ENCODE results near the gene MYH11. TPM values are rescaled to one million over a fixed set of nuclear protein-coding genes. Genes with fewer than 3 reads are reported as not detected.

The MYH11 gene
- total and polyA plus RNA-seq, 8 donors: 1.6 to 24.7 (median 5.0) TPM

DNA sequence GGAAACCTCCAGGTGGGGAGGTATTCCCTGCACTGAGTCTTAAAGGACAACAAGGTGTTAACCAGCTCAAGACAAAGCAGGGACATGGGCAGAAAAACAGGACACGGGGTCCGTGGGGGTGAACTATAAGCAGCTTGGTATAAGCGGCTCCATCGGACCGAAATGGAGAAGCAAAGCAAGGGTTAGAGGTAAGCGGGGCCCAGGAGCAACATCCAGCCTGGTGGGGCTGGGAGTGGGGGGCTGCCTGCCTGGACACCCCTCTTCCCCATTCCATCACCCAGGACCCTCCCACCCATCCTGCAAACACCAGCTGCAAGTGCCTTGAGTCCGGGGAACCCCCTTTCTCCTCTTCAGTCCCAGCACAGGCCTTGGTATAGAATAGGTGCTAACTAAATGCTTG is 29.5 kb downstream of the MYH11 start:
- Histone ChIP-seq H3K4me3 (no peak overlapping the region), H3K27ac (no peak overlapping the region), H3K9me3 (no peaks in the 10 kb centered on the region), H3K36me3 (no peaks in the 10 kb centered on the region), H3K4me1 (peaks cover 0 to 11% (median 0%) of the 10 kb centered on the region in 3 donors), H3K27me3 (no peaks in the 10 kb centered on the region)
- DNase-seq (no peak), FAIRE-seq (no peak), ATAC-seq (no peak)
- intact Hi-C loops (cut with DNase I): loop anchor here in 2 of 3 donors (10.0 kb wide), 2 partner anchors 52 to 62 kb away; no protein-coding TSS in a partner anchor
- TF ChIP-seq, protein P1, sequence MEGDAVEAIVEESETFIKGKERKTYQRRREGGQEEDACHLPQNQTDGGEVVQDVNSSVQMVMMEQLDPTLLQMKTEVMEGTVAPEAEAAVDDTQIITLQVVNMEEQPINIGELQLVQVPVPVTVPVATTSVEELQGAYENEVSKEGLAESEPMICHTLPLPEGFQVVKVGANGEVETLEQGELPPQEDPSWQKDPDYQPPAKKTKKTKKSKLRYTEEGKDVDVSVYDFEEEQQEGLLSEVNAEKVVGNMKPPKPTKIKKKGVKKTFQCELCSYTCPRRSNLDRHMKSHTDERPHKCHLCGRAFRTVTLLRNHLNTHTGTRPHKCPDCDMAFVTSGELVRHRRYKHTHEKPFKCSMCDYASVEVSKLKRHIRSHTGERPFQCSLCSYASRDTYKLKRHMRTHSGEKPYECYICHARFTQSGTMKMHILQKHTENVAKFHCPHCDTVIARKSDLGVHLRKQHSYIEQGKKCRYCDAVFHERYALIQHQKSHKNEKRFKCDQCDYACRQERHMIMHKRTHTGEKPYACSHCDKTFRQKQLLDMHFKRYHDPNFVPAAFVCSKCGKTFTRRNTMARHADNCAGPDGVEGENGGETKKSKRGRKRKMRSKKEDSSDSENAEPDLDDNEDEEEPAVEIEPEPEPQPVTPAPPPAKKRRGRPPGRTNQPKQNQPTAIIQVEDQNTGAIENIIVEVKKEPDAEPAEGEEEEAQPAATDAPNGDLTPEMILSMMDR (IDR thresholded peaks at IDR 0.05): no peak
- WGBS, 2 donors: 93 to 96% methylated on average over 7 of the region's 7 CpGs

DNA sequence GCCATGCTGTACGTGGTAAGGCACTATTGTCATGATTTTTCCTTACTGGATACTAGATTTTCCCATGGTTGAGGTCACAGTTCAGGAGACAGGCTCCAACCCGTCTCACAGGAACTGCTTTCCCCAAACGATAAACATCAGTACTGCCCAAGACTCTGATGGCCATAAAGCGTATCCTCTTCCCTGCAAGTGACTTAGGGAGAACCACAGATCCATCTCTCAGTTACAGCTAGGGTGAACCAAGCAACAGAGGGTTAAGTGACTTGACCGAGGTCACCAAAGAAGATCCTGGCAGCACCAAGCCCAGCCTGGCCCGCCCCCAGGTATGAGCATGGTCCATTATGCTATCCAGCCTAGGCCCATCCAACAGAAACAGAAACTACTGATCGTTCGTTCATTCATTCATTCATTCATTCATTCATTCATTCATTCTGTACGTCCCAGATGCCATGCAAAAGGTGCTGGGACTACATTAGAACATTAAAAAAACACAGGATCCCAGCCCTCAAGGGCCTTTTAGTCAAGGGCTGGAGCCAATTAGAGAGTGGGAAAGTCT is 31.0 kb downstream of the MYH11 start:
- TF ChIP-seq, protein P1 (IDR thresholded peaks at IDR 0.05): no peak
- DNase-seq: no peak
- H3K4me1 ChIP-seq: peaks cover 0 to 11% (median 0%) of the 10 kb centered on the region in 3 donors
- no peak for FAIRE-seq
- no peaks in the 10 kb centered on the region for H3K27me3 ChIP-seq
- WGBS, 2 donors: 71 to 76% methylated on average over 9 of the region's 9 CpGs
- H3K36me3 ChIP-seq: no peaks in the 10 kb centered on the region
- ATAC-seq: no peak
- H3K9me3 ChIP-seq: no peaks in the 10 kb centered on the region
- intact Hi-C loops (cut with DNase I): loop anchor here in 2 of 3 donors (10.0 kb wide), 2 partner anchors 51 to 61 kb away; no protein-coding TSS in a partner anchor
- H3K4me3 ChIP-seq: no peak overlapping the region
- H3K27ac ChIP-seq: no peak overlapping the region

GRCh38 chr16:15822957-15823356 is 33.9 kb downstream of the MYH11 start:
- Histone ChIP-seq H3K9me3 (no peaks in the 10 kb centered on the region), H3K4me1 (peaks cover 0 to 11% (median 0%) of the 10 kb centered on the region in 3 donors), H3K36me3 (no peaks in the 10 kb centered on the region), H3K4me3 (no peak overlapping the region), H3K27ac (peak overlapping the region in 2 of 4 donors; percentile 27 to 33), H3K27me3 (no peaks in the 10 kb centered on the region)
- peak; percentile 88 to 97 (median 92) for ATAC-seq
- peak; percentile 60 to 91 (median 75) for DNase-seq
- WGBS, 2 donors: 24 to 49% methylated on average over 17 of the region's 17 CpGs
- no peak for FAIRE-seq
- intact Hi-C loops (cut with DNase I): loop anchor here in 2 of 3 donors (10.0 kb wide), 2 partner anchors 48 to 58 kb away; no protein-coding TSS in a partner anchor
- TF ChIP-seq, protein P1 (IDR thresholded peaks at IDR 0.05): no peak

DNA sequence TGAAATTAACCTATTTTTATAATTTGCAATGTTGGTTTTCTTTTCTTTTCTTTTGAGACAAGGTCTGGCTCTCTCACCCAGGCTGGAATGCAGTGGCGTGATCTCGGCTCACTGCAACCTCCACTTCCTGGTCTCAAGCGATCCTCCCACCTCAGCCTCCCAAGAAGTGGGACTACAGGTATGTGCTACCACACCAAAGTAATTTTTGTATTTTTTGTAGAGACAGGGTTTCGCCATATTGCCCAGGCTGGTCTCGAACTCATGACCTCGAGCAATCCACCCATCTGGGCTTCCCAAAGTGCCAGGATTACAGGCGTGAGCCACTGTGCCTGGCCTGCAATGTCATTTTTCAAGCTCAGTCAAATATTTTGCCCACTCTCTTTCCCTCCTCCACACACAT is 36.0 kb downstream of the MYH11 start:
- intact Hi-C loops (cut with DNase I): loop anchor here in 2 of 3 donors (10.0 kb wide), 2 partner anchors 46 to 56 kb away; no protein-coding TSS in a partner anchor
- H3K9me3 ChIP-seq: no peaks in the 10 kb centered on the region
- H3K4me3 ChIP-seq: no peak overlapping the region
- 87 to 93% methylated on average over 7 of the region's 7 CpGs for WGBS, 2 donors
- ATAC-seq (no peak), FAIRE-seq (no peak), DNase-seq (no peak)
- H3K27ac ChIP-seq: no peak overlapping the region
- H3K27me3 ChIP-seq: no peaks in the 10 kb centered on the region
- no peaks in the 10 kb centered on the region for H3K36me3 ChIP-seq
- TF ChIP-seq, protein P1 (IDR thresholded peaks at IDR 0.05): no peak
- peaks cover 0 to 11% (median 0%) of the 10 kb centered on the region in 3 donors for H3K4me1 ChIP-seq

DNA sequence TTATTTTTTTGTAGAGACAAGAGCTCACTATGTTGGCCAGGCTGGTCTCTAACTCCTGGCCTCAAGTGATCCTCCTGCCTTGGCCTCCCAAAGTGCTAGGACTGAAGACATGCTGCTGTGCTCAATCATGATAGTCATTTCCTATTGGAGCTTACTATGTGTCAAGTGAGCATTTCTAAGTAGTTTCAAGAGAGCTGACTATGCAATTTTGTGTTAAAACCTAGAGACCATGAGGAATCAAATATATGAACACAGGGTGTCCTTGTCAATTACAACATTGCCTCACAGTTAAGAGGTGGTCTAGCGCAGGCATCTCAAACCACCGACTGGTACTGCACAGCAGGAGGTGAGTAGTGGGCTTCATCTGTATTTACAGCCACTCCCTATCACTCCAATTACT is 37.8 kb downstream of the MYH11 start:
- Histone ChIP-seq H3K9me3 (no peaks in the 10 kb centered on the region), H3K4me3 (no peak overlapping the region), H3K27me3 (no peaks in the 10 kb centered on the region), H3K36me3 (no peaks in the 10 kb centered on the region), H3K27ac (no peak overlapping the region), H3K4me1 (peaks cover 0 to 11% (median 0%) of the 10 kb centered on the region in 3 donors)
- TF ChIP-seq, protein P1 (IDR thresholded peaks at IDR 0.05): no peak
- intact Hi-C loops (cut with DNase I): no loop called here
- no peak for FAIRE-seq
- 81 to 89% methylated on average over 2 of the region's 2 CpGs for WGBS, 2 donors
- no peak for ATAC-seq
- DNase-seq: no peak

Measured in pancreas (tissue), 10 donors.